Loucy (cell line): ENCODE data around the gene RAB5IF.
"Not testable (repeated sequence)": the region's sequence is repeated elsewhere in the genome, so short reads cannot be mapped to it uniquely, and the experiment has no call there.

Experiments used
- H2AFZ ChIP-seq: fragments of 200-600 bp; sonication (generic); 2 replicates; pipeline ENCODE4 v1.6.0; 2016; ENCODE audit warnings: antibody characterized with exemption, mild to moderate bottlenecking, low read length, moderate library complexity
- H3F3A ChIP-seq: fragments of 200-600 bp; 2 replicates; pipeline ENCODE4 v1.6.0; 2016; ENCODE audit warnings: antibody characterized with exemption, low read depth, mild to moderate bottlenecking
- H3K27me3 ChIP-seq: fragments of 200-600 bp; sonication (generic); 2 replicates; pipeline ENCODE4 v1.6.1; 2014; ENCODE audit warnings: low read length, mild to moderate bottlenecking; ENCODE audit not compliant: insufficient read depth, poor library complexity, severe bottlenecking
- H3K36me3 ChIP-seq: fragments of 200-600 bp; sonication (generic); 2 replicates; pipeline ENCODE4 v1.6.1; 2016; ENCODE audit warnings: low read length; ENCODE audit not compliant: insufficient read depth
- H3K4me1 ChIP-seq: fragments of 200-600 bp; sonication (generic); 2 replicates; pipeline ENCODE4 v1.5.1; 2014; ENCODE audit warnings: low read length, mild to moderate bottlenecking; ENCODE audit not compliant: insufficient read depth, poor library complexity, severe bottlenecking
- H3K4me2 ChIP-seq: fragments of 200-600 bp; sonication (generic); 2 replicates; pipeline ENCODE4 v1.6.0; 2014; ENCODE audit warnings: antibody characterized with exemption, low read length, low read depth, mild to moderate bottlenecking; ENCODE audit not compliant: poor library complexity, severe bottlenecking
- H3K4me3 ChIP-seq: fragments of 200-600 bp; sonication (generic); 2 replicates; pipeline ENCODE4 v1.5.1; 2014; ENCODE audit warnings: low read length, mild to moderate bottlenecking, mixed read lengths; ENCODE audit not compliant: poor library complexity, severe bottlenecking
- H3K79me2 ChIP-seq: fragments of 200-600 bp; sonication (generic); 2 replicates; pipeline ENCODE4 v1.6.1; 2014; ENCODE audit warnings: low read length; ENCODE audit not compliant: insufficient read depth
- H3K9ac ChIP-seq: fragments of 200-600 bp; sonication (generic); 2 replicates; pipeline ENCODE4 v1.6.0; 2014; ENCODE audit warnings: mild to moderate bottlenecking, low read depth, low read length, moderate library complexity; ENCODE audit not compliant: poor library complexity, severe bottlenecking
- H3K9me2 ChIP-seq: fragments of 200-600 bp; sonication (generic); replicated peaks from 2 replicates; pipeline ENCODE4 v1.6.1; 2016; ENCODE audit warnings: low read depth, low read length, mixed read lengths
- H3K9me3 ChIP-seq: fragments of 200-600 bp; sonication (generic); 2 replicates; pipeline ENCODE4 v1.6.1; 2014; ENCODE audit warnings: mild to moderate bottlenecking, antibody characterized with exemption, low read length, low read depth; ENCODE audit not compliant: insufficient read depth
- H4K20me1 ChIP-seq: fragments of 200-600 bp; sonication (generic); 2 replicates; pipeline ENCODE4 v1.6.0; 2014; ENCODE audit warnings: antibody characterized with exemption, low read length, mild to moderate bottlenecking; ENCODE audit not compliant: insufficient read depth, poor library complexity, severe bottlenecking
- CTCF ChIP-seq: fragments of 200-600 bp; sonication (generic); conservative IDR thresholded peaks from 2 replicates; pipeline ENCODE4 v1.5.1; 2014; ENCODE audit warnings: mild to moderate bottlenecking, antibody characterized with exemption, low read length
- EZH2phosphoT487 ChIP-seq: fragments of 200-600 bp; IDR thresholded peaks from 2 replicates; pipeline ENCODE4 v1.6.1; 2018; ENCODE audit warnings: antibody characterized with exemption, mild to moderate bottlenecking, moderate library complexity, borderline replicate concordance

RAB5IF gene

GRCh38 chr20:36605399-36606157, at the start of gene RAB5IF:
RAB5IF (plus strand) TSS chr20:36605779; CDS start chr20:36605952, 173 bp downstream.
- Histone ChIP-seq H3K4me3 (peak within 1 kb of the TSS; percentile 93), H3K9me2 (no peaks in the 10 kb centered on the region), H2AFZ (peak within 1 kb of the TSS; percentile 87), H3K9me3 (no peaks in the 10 kb centered on the region), H4K20me1 (peaks cover 24% of the 10 kb centered on the region), H3F3A (no peaks in the 10 kb centered on the region), H3K4me2 (peak within 1 kb of the TSS; percentile 89), H3K27me3 (no peaks in the 10 kb centered on the region), H3K36me3 (peaks cover 19% of the 10 kb centered on the region), H3K4me1 (peaks cover 20% of the 10 kb centered on the region), H3K9ac (peak within 1 kb of the TSS; percentile 91), H3K79me2 (peaks cover 34% of the 10 kb centered on the region)
- peak; percentile 77 for TF ChIP-seq CTCF
- TF ChIP-seq EZH2phosphoT487, result no peak

GRCh38 chr20:36562724-36563123, 42.9 kb upstream of the RAB5IF start:
- Histone ChIP-seq H3K4me2 (no peak overlapping the region), H3K27me3 (no peaks in the 10 kb centered on the region), H3K9ac (no peak overlapping the region), H3K9me3 (no peaks in the 10 kb centered on the region), H3K79me2 (no peaks in the 10 kb centered on the region), H4K20me1 (no peaks in the 10 kb centered on the region), H3F3A (no peaks in the 10 kb centered on the region), H3K4me3 (no peak overlapping the region), H2AFZ (no peak overlapping the region), H3K9me2 (no peaks in the 10 kb centered on the region), H3K36me3 (no peaks in the 10 kb centered on the region), H3K4me1 (no peaks in the 10 kb centered on the region)
- TF ChIP-seq EZH2phosphoT487 (no peak), CTCF (no peak)

- Histone ChIP-seq H3K36me3 (no peaks in the 10 kb centered on the region), H3K9me3 (no peaks in the 10 kb centered on the region), H3K27me3 (no peaks in the 10 kb centered on the region), H4K20me1 (no peaks in the 10 kb centered on the region), H2AFZ (no peak overlapping the region), H3K9ac (no peak overlapping the region), H3K4me3 (no peak overlapping the region), H3K9me2 (no peaks in the 10 kb centered on the region), H3K4me1 (no peaks in the 10 kb centered on the region), H3K4me2 (no peak overlapping the region), H3K79me2 (no peaks in the 10 kb centered on the region), H3F3A (no peaks in the 10 kb centered on the region)
- TF ChIP-seq CTCF (no peak), EZH2phosphoT487 (no peak)
Measured at GRCh38 chr20:36563374-36563773, 42.2 kb upstream of the RAB5IF start.

GRCh38 chr20:36564078-36564725, 41.4 kb upstream of the RAB5IF start:
- H3K4me3 ChIP-seq, H2AFZ ChIP-seq, H4K20me1 ChIP-seq, H3F3A ChIP-seq, H3K9me3 ChIP-seq, H3K4me1 ChIP-seq, H3K9me2 ChIP-seq, H3K27me3 ChIP-seq, H3K36me3 ChIP-seq, H3K4me2 ChIP-seq, H3K9ac ChIP-seq, H3K79me2 ChIP-seq: not testable (repeated sequence)

GRCh38 chr20:36564726-36565121, 40.9 kb upstream of the RAB5IF start:
- H4K20me1 ChIP-seq, H3K9ac ChIP-seq, H3K27me3 ChIP-seq, H3K4me3 ChIP-seq, H3K9me3 ChIP-seq, H3F3A ChIP-seq, H3K36me3 ChIP-seq, H3K4me2 ChIP-seq, H2AFZ ChIP-seq, H3K79me2 ChIP-seq, H3K4me1 ChIP-seq, H3K9me2 ChIP-seq: not testable (repeated sequence)
